DOHH2 (cell line): ENCODE data around the gene ASIC5.

Experiments
- H3F3A ChIP-seq: fragments of 200-600 bp; sonication (generic), shearing (Covaris generic); 2 replicates; pipeline ENCODE4 v1.6.0; 2016; ENCODE audit warnings: antibody characterized with exemption, mild to moderate bottlenecking; ENCODE audit not compliant: control insufficient read depth, insufficient read depth
- H3K27ac ChIP-seq: fragments of 200-600 bp; sonication (generic); 2 replicates; pipeline ENCODE4 v1.5.1; 2014; ENCODE audit warnings: low read depth, mild to moderate bottlenecking, low read length, moderate library complexity
- H3K27me3 ChIP-seq: fragments of 200-600 bp; sonication (generic); 2 replicates; pipeline ENCODE4 v1.6.1; 2014; ENCODE audit warnings: mild to moderate bottlenecking, low read length, mixed read lengths; ENCODE audit not compliant: control insufficient read depth
- H3K36me3 ChIP-seq: fragments of 200-600 bp; sonication (generic); 2 replicates; pipeline ENCODE4 v1.6.1; 2014; ENCODE audit warnings: mild to moderate bottlenecking, low read length, moderate library complexity, mixed read lengths; ENCODE audit not compliant: control insufficient read depth
- H3K4me1 ChIP-seq: fragments of 200-600 bp; sonication (generic); 2 replicates; pipeline ENCODE4 v1.6.1; 2014; ENCODE audit warnings: mild to moderate bottlenecking, low read length, mixed read lengths; ENCODE audit not compliant: control insufficient read depth
- H3K4me2 ChIP-seq: fragments of 200-600 bp; sonication (generic); 2 replicates; pipeline ENCODE4 v1.6.0; 2014; ENCODE audit warnings: mild to moderate bottlenecking, low read length, moderate library complexity
- H3K4me3 ChIP-seq: fragments of 200-600 bp; sonication (generic); 2 replicates; pipeline ENCODE4 v1.5.1; 2014; ENCODE audit warnings: mild to moderate bottlenecking, low read length, mixed read lengths
- H3K79me2 ChIP-seq: fragments of 200-600 bp; sonication (generic); 2 replicates; pipeline ENCODE4 v1.6.1; 2014; ENCODE audit warnings: mild to moderate bottlenecking, low read length, mixed read lengths; ENCODE audit not compliant: control insufficient read depth
- H3K9me2 ChIP-seq: fragments of 200-600 bp; sonication (generic); replicated peaks from 2 replicates; pipeline ENCODE4 v1.6.1; 2014; ENCODE audit warnings: mild to moderate bottlenecking, low read length, mixed read lengths; ENCODE audit not compliant: control insufficient read depth
- H3K9me3 ChIP-seq: fragments of 200-600 bp; sonication (generic); 2 replicates; pipeline ENCODE4 v1.6.1; 2014; ENCODE audit warnings: antibody characterized with exemption, low read length, mixed read lengths; ENCODE audit not compliant: control insufficient read depth, insufficient read depth
- H4K20me1 ChIP-seq: fragments of 200-600 bp; sonication (generic); 2 replicates; pipeline ENCODE4 v1.6.0; 2014; ENCODE audit warnings: low read depth, mild to moderate bottlenecking, antibody characterized with exemption, low read length, moderate library complexity; ENCODE audit not compliant: control insufficient read depth, insufficient read depth
- CTCF ChIP-seq: fragments of 200-600 bp; sonication (generic); IDR thresholded peaks from one replicate; pipeline ENCODE4 v1.5.1; 2014; ENCODE audit warnings: antibody characterized with exemption, mild to moderate bottlenecking, low read depth, low read length; ENCODE audit not compliant: poor library complexity, severe bottlenecking
- EZH2phosphoT487 ChIP-seq: fragments of 200-600 bp; sonication (generic); IDR thresholded peaks from 2 replicates; pipeline ENCODE4 v1.6.1; 2017; ENCODE audit warnings: borderline replicate concordance, mild to moderate bottlenecking, antibody characterized with exemption, low read length, moderate library complexity, mixed read lengths

The ASIC5 gene

GRCh38 chr4:155891058-155891457, 25.0 kb upstream of the ASIC5 start:
- Histone ChIP-seq H3K9me3 (no peaks in the 10 kb centered on the region), H3K4me2 (no peak overlapping the region), H3K4me1 (no peaks in the 10 kb centered on the region), H3K36me3 (no peaks in the 10 kb centered on the region), H3K79me2 (no peaks in the 10 kb centered on the region), H3K27me3 (no peaks in the 10 kb centered on the region), H4K20me1 (no peaks in the 10 kb centered on the region), H3K27ac (no peak overlapping the region), H3K9me2 (no peaks in the 10 kb centered on the region), H3F3A (no peaks in the 10 kb centered on the region), H3K4me3 (no peak overlapping the region)
- TF ChIP-seq CTCF (no peak), EZH2phosphoT487 (no peak)

- H3K27me3 ChIP-seq: no peaks in the 10 kb centered on the region
- H3K9me3 ChIP-seq: no peaks in the 10 kb centered on the region
- H4K20me1 ChIP-seq: no peaks in the 10 kb centered on the region
- H3K79me2 ChIP-seq: no peaks in the 10 kb centered on the region
- no peaks in the 10 kb centered on the region for H3F3A ChIP-seq
- TF ChIP-seq CTCF (no peak), EZH2phosphoT487 (no peak)
- H3K4me3 ChIP-seq: no peak overlapping the region
- H3K27ac ChIP-seq: no peak overlapping the region
- H3K9me2 ChIP-seq: no peaks in the 10 kb centered on the region
- H3K4me1 ChIP-seq: no peaks in the 10 kb centered on the region
- H3K4me2 ChIP-seq: no peak overlapping the region
- H3K36me3 ChIP-seq: no peaks in the 10 kb centered on the region
Observed at GRCh38 chr4:155889946-155890345, 23.9 kb upstream of the ASIC5 start.

GRCh38 chr4:155889031-155889793, 23.1 kb upstream of the ASIC5 start:
- no peaks in the 10 kb centered on the region for H3K27me3 ChIP-seq
- no peak overlapping the region for H3K27ac ChIP-seq
- no peaks in the 10 kb centered on the region for H3K36me3 ChIP-seq
- TF ChIP-seq CTCF: no peak
- TF ChIP-seq EZH2phosphoT487: no peak
- H4K20me1 ChIP-seq: no peaks in the 10 kb centered on the region
- H3K4me2 ChIP-seq: no peak overlapping the region
- no peaks in the 10 kb centered on the region for H3K9me3 ChIP-seq
- no peaks in the 10 kb centered on the region for H3K9me2 ChIP-seq
- H3K4me3 ChIP-seq: no peak overlapping the region
- no peaks in the 10 kb centered on the region for H3K79me2 ChIP-seq
- no peaks in the 10 kb centered on the region for H3K4me1 ChIP-seq
- H3F3A ChIP-seq: no peaks in the 10 kb centered on the region
